Loucy (cell line): ENCODE results near the gene PVALEF.

Source experiments
- CTCF ChIP-seq: fragments of 200-600 bp; sonication (generic); conservative IDR thresholded peaks from 2 replicates; pipeline ENCODE4 v1.5.1; 2014; ENCODE audit warnings: mild to moderate bottlenecking, antibody characterized with exemption, low read length
- EZH2phosphoT487 ChIP-seq: fragments of 200-600 bp; IDR thresholded peaks from 2 replicates; pipeline ENCODE4 v1.6.1; 2018; ENCODE audit warnings: antibody characterized with exemption, mild to moderate bottlenecking, moderate library complexity, borderline replicate concordance

- no peak for TF ChIP-seq CTCF
- TF ChIP-seq EZH2phosphoT487 = no peak
These were observed 16.7 kb upstream of the PVALEF start for GRCh38 chr17:81148571-81148970.
